IMR-90 (cell line): ENCODE data around the gene AMACR. TPM values are rescaled to one million over a fixed set of nuclear protein-coding genes. Genes with fewer than 3 reads are reported as not detected.

Experiments used
- ATAC-seq: fragments of 200-7000 bp; cut with Tn5 transposase; 2 replicates; pipeline ENCODE4 v1.9.1; 2020; ENCODE audit warnings: low read depth, mild to moderate bottlenecking, moderate library complexity
- BruUV-seq: library from RNA; stranded (reverse); fragments of 400-500 nt; replicated peaks from 2 replicates; lab custom pipeline; 2021; lab: Mats Ljungman, UMichigan
- CTCF ChIA-PET: fragments of 300-600 bp; formaldehyde crosslinking; extraction: SDS; loops from one replicate; lab custom pipeline; 2021; ENCODE audit warnings: antibody characterized with exemption; lab: Yijun Ruan, JAX
- POLR2A ChIA-PET: fragments of 300-600 bp; sonication (Branson Sonifier 250); formaldehyde crosslinking; loops from one replicate; lab custom pipeline; 2022; ENCODE audit warnings: antibody characterized with exemption; ENCODE audit not compliant: unreplicated experiment; lab: Charles Lee
- DNase-seq: peaks from one replicate; pipeline ENCODE4 v3.0.0; 2013
- H2AFZ ChIP-seq: replicated peaks from 2 replicates; pipeline ENCODE3; 2013; ENCODE audit warnings: low read length, mild to moderate bottlenecking; ENCODE audit not compliant: poor library complexity
- H2AK5ac ChIP-seq: 2 replicates; pipeline ENCODE4 v1.6.1; 2013; ENCODE audit warnings: low read depth, low read length, inconsistent platforms
- H2AK9ac ChIP-seq: replicated peaks from 2 replicates; pipeline ENCODE3; 2013; ENCODE audit warnings: mild to moderate bottlenecking, low read depth, low read length, moderate library complexity; ENCODE audit not compliant: poor library complexity
- H2BK120ac ChIP-seq: 2 replicates; pipeline ENCODE4 v1.6.1; 2013; ENCODE audit warnings: low read depth, low read length, inconsistent platforms
- H2BK15ac ChIP-seq: 3 replicates; pipeline ENCODE4 v1.6.1; 2013; ENCODE audit warnings: low read depth, low read length, inconsistent platforms
- H2BK20ac ChIP-seq: 2 replicates; pipeline ENCODE4 v1.6.1; 2013; ENCODE audit warnings: low read depth, mild to moderate bottlenecking, inconsistent platforms, low read length, moderate library complexity
- H2BK5ac ChIP-seq: 2 replicates; pipeline ENCODE4 v1.6.1; 2013; ENCODE audit warnings: mild to moderate bottlenecking, low read depth, low read length, inconsistent platforms; ENCODE audit not compliant: poor library complexity, severe bottlenecking
- H3K14ac ChIP-seq: replicated peaks from 2 replicates; pipeline ENCODE4 v1.6.1; 2013; ENCODE audit warnings: low read depth, low read length, inconsistent platforms
- H3K18ac ChIP-seq: 2 replicates; pipeline ENCODE4 v1.6.1; 2013; ENCODE audit warnings: low read depth, low read length, control low read depth
- H3K23ac ChIP-seq: 2 replicates; pipeline ENCODE4 v1.6.1; 2013; ENCODE audit warnings: low read depth, low read length, inconsistent platforms
- H3K27ac ChIP-seq: 2 replicates; pipeline ENCODE4 v1.5.1; 2013; ENCODE audit warnings: mild to moderate bottlenecking, control low read depth, low read length; ENCODE audit not compliant: insufficient read depth
- H3K27me3 ChIP-seq: 2 replicates; pipeline ENCODE4 v1.6.1; 2013; ENCODE audit warnings: low read length; ENCODE audit not compliant: control insufficient read depth, insufficient read depth
- H3K36me3 ChIP-seq: 2 replicates; pipeline ENCODE4 v1.6.1; 2013; ENCODE audit warnings: low read length, mixed read lengths; ENCODE audit not compliant: control insufficient read depth, insufficient read depth
- H3K4ac ChIP-seq: 2 replicates; pipeline ENCODE4 v1.6.1; 2013; ENCODE audit warnings: low read depth, low read length, inconsistent platforms
- H3K4me1 ChIP-seq: 2 replicates; pipeline ENCODE4 v1.6.1; 2013; ENCODE audit warnings: low read length, mixed read lengths; ENCODE audit not compliant: control insufficient read depth, insufficient read depth
- H3K4me2 ChIP-seq: 2 replicates; pipeline ENCODE4 v1.6.1; 2013; ENCODE audit warnings: low read depth, mild to moderate bottlenecking, control low read depth, low read length, moderate library complexity
- H3K4me3 ChIP-seq: 2 replicates; pipeline ENCODE4 v1.5.1; 2013; ENCODE audit warnings: low read depth, mild to moderate bottlenecking, control low read depth, low read length, moderate library complexity; ENCODE audit not compliant: insufficient read depth
- H3K56ac ChIP-seq: 2 replicates; pipeline ENCODE4 v1.6.1; 2013; ENCODE audit warnings: low read length, inconsistent platforms; ENCODE audit not compliant: insufficient read depth; ENCODE audit errors: extremely low read depth
- H3K79me1 ChIP-seq, 2 experiments: 2 replicates each; pipeline ENCODE4 v1.6.1; 2013; ENCODE audit warnings: low read length in 2 of 2, inconsistent platforms in 1 of 2, low read depth in 1 of 2
- H3K9ac ChIP-seq: 2 replicates; pipeline ENCODE4 v1.6.1; 2013; ENCODE audit warnings: low read depth, low read length, control low read depth
- H3K9me1 ChIP-seq: 2 replicates; pipeline ENCODE4 v1.6.1; 2013; ENCODE audit warnings: low read length, inconsistent platforms; ENCODE audit not compliant: insufficient read depth
- H3K9me3 ChIP-seq: 2 replicates; pipeline ENCODE4 v1.6.1; 2013; ENCODE audit warnings: low read length; ENCODE audit not compliant: control insufficient read depth, insufficient read depth
- H4K20me1 ChIP-seq: 2 replicates; pipeline ENCODE4 v1.6.1; 2013; ENCODE audit warnings: low read length, inconsistent platforms; ENCODE audit not compliant: insufficient read depth
- H4K5ac ChIP-seq: 2 replicates; pipeline ENCODE4 v1.6.1; 2013; ENCODE audit warnings: mild to moderate bottlenecking, low read depth, low read length, control low read depth
- H4K8ac ChIP-seq, 2 experiments: 2 replicates each; pipeline ENCODE4 v1.6.1; 2013; ENCODE audit warnings: low read depth in 2 of 2, low read length in 2 of 2, control low read depth in 1 of 2, inconsistent platforms in 1 of 2
- H4K91ac ChIP-seq: 2 replicates; pipeline ENCODE4 v1.6.1; 2013; ENCODE audit warnings: low read depth, low read length, inconsistent platforms; ENCODE audit not compliant: insufficient read depth
- BHLHE40 ChIP-seq: fragments of 150-350 bp; IDR thresholded peaks from 2 replicates; pipeline ENCODE4 v1.6.1; 2016; ENCODE audit warnings: mild to moderate bottlenecking, low read depth, low read length
- MAFK ChIP-seq: IDR thresholded peaks from 2 replicates; pipeline ENCODE4 v1.6.1; 2012; ENCODE audit warnings: low read depth, low read length, improper control_type of control experiment
- MXI1 ChIP-seq: IDR thresholded peaks from 2 replicates; pipeline ENCODE4 v1.6.1; 2012; ENCODE audit warnings: low read depth, mild to moderate bottlenecking, low read length, moderate library complexity, borderline replicate concordance
- POLR2A ChIP-seq: IDR thresholded peaks from 2 replicates; pipeline ENCODE4 v1.6.1; 2012; ENCODE audit warnings: mild to moderate bottlenecking, low read depth, low read length
- RAD21 ChIP-seq: IDR thresholded peaks from 2 replicates; pipeline ENCODE4 v1.6.1; 2012; ENCODE audit warnings: low read length, improper control_type of control experiment
- RCOR1 ChIP-seq: IDR thresholded peaks from 2 replicates; pipeline ENCODE4 v1.6.1; 2012; ENCODE audit warnings: mild to moderate bottlenecking, low read length, improper control_type of control experiment; ENCODE audit not compliant: insufficient replicate concordance
- WGBS, 2 experiments: methylation state at CpG; one replicate each; pipeline versions ENCODE4 v1.1.5 to v1.1.7; 2013; ENCODE audit warnings: missing lambda C conversion rate in 2 of 2; ENCODE audit not compliant: insufficient read length in 1 of 2; ENCODE audit errors: extremely low coverage in 2 of 2; 5-methylcytosine and 5-hydroxymethylcytosine counted together
- dilution Hi-C: fragments of 300-500 bp; cut with HindIII; formaldehyde crosslinking; loops from one replicate; pipeline ENCODE4 v1.14.3; 2018; ENCODE audit warnings: low sequenced_read_pairs; ENCODE audit not compliant: unreplicated experiment
- in situ Hi-C: fragments of 300-500 bp; cut with MboI; formaldehyde crosslinking; loops from 3 replicates; pipeline ENCODE4 v1.14.3; 2019; ENCODE audit warnings: low sequenced_read_pairs, inconsistent platforms, mixed read lengths
- intact Hi-C: fragments of 100-400 bp; cut with micrococcal nuclease; formaldehyde crosslinking; loops from 2 replicates; pipeline ENCODE4 v1.10.0; 2022
- polyA plus RNA-seq, 3 experiments: library from polyadenylated mRNA; depleted of rRNA; stranded (reverse); fragments of >200 nt; gene quantifications; 2 replicates each; pipeline ENCODE4 v1.2.3, GENCODE V29; 2012; ENCODE audit warnings: low replicate concordance in 1 of 3
- total RNA-seq: library from RNA; depleted of rRNA; stranded (reverse); fragments of >200 nt; gene quantifications from 2 replicates; pipeline ENCODE4 v1.2.3, GENCODE V29; 2012

The AMACR gene
- total and polyA plus RNA-seq, 2 of the 4 experiments (the other 2 are of a cell fraction), result 8.2 to 12.9 TPM

DNA sequence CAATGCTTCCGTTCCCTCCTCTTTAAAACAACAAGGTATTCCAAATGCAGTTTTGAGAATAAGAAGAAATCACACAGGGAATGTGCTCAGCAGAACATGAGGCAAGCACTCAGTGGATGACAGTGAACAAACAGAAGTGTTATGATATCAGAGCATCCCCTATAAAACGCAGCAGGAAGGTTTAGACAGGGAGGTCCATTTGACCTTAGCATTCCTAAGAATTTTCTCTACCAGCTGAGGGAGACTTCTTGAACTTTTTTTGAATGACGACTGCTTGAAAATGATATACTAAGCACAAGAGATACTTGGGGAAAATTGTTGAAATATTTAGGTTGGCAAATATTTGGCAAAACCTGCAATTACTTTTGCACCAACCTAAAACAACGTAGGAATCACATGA is 3.9 kb downstream of the AMACR start:
- H3K79me1 ChIP-seq, result peaks cover 17 to 22% of the 10 kb centered on the region in 2 experiments; a peak in 3 of 4 replicates
- peaks cover 12% of the 10 kb centered on the region for H3K4me1 ChIP-seq
- ChIA-PET CTCF (no interaction called here), POLR2A (no interaction called here)
- no peak overlapping the region for H3K14ac ChIP-seq
- no peak overlapping the region for H2BK15ac ChIP-seq
- no peak overlapping the region for H3K4me2 ChIP-seq
- no peak overlapping the region for H3K4me3 ChIP-seq
- H4K8ac ChIP-seq, result no peak overlapping the region
- H3K9me1 ChIP-seq, result peaks cover 11% of the 10 kb centered on the region
- no peak overlapping the region for H3K56ac ChIP-seq
- no peak overlapping the region for H2BK120ac ChIP-seq
- dilution Hi-C loops, result no loop called here
- WGBS, 2 experiments, result no CpG with 5 or more reads among the region's 4 CpGs
- H3K4ac ChIP-seq, result no peak overlapping the region
- no peak overlapping the region for H3K27ac ChIP-seq
- ATAC-seq (no peak), DNase-seq (no peak)
- H2BK5ac ChIP-seq, result no peak overlapping the region
- no peaks in the 10 kb centered on the region for H3K9me3 ChIP-seq
- H4K20me1 ChIP-seq, result no peaks in the 10 kb centered on the region
- no peak overlapping the region for H4K5ac ChIP-seq
- no peak overlapping the region for H2BK20ac ChIP-seq
- no peak overlapping the region for H3K9ac ChIP-seq
- H3K23ac ChIP-seq, result no peak overlapping the region
- peaks cover 4% of the 10 kb centered on the region; the same call in 1 of the 2 replicates for H3K36me3 ChIP-seq
- H2AFZ ChIP-seq, result no peak overlapping the region
- H3K18ac ChIP-seq, result no peak overlapping the region
- intact Hi-C loops, result no loop called here
- no peak overlapping the region for H4K91ac ChIP-seq
- no peaks in the 10 kb centered on the region for H3K27me3 ChIP-seq
- no peak overlapping the region for H2AK5ac ChIP-seq
- TF ChIP-seq RCOR1 (no peak), MXI1 (no peak), BHLHE40 (no peak), POLR2A (no peak), RAD21 (no peak), MAFK (no peak)
- no TSS peak for BruUV-seq
- peak overlapping the region; percentile 17 for H2AK9ac ChIP-seq
- in situ Hi-C loops, result no loop called here
